Astrocyte of the cerebellum (primary cell): ENCODE data around the gene VMA21.
A peak's percentile ranks its signal among the peaks of the same experiment; 100 is the strongest.

Experiments
- DNase-seq: peaks from one replicate; pipeline ENCODE4 v3.0.0-alpha.2; 2011; ENCODE audit warnings: low read depth
- H3K4me3 ChIP-seq: 2 replicates; pipeline ENCODE4 v1.5.1; 2011; ENCODE audit warnings: mild to moderate bottlenecking, low read depth, low read length, moderate library complexity
- CTCF ChIP-seq: IDR thresholded peaks from 2 replicates; pipeline ENCODE4 v1.5.1; 2012; ENCODE audit warnings: low read length, low read depth, moderate library complexity, mild to moderate bottlenecking; ENCODE audit errors: missing control alignments
- in situ Hi-C: cut with HindIII; loops from 2 replicates; pipeline ENCODE4 v1.10.0; 2017; ENCODE audit warnings: low sequenced_read_pairs

Gene VMA21

GRCh38 chrX:151458824-151459223 is 61.8 kb downstream of the VMA21 start:
- in situ Hi-C loops, result no loop called here
- no peak for TF ChIP-seq CTCF
- H3K4me3 ChIP-seq, result no peak overlapping the region
- peak; percentile 15 for DNase-seq
